Lung (tissue), 12 donors: Measurements from ENCODE around the gene MIER2. TPM values are rescaled to one million over a fixed set of nuclear protein-coding genes. Genes with fewer than 3 reads are reported as not detected.

ENCODE experiments used
- ATAC-seq: fragments of 200-7000 bp; cut with Tn5 transposase; one replicate; pipeline ENCODE4 v1.9.1; 2020; ENCODE audit warnings: moderate number of reproducible peaks; ENCODE audit not compliant: insufficient read depth, low FRiP score
- DNase-seq, 3 donors: peaks; one replicate each; pipeline ENCODE4 v3.0.0-alpha.2; 2013 to 2017
- H3K27ac ChIP-seq, 2 donors: one replicate each; pipeline ENCODE4 v1.5.1; 2013; ENCODE audit warnings: mild to moderate bottlenecking in 2 of 2, moderate library complexity in 2 of 2, control low read depth in 1 of 2, inconsistent platforms in 1 of 2, low read depth in 1 of 2, low read length in 1 of 2
- H3K27me3 ChIP-seq, 3 donors: one replicate each; pipeline ENCODE4 v1.5.1; 2013; ENCODE audit warnings: low read length in 2 of 3; ENCODE audit not compliant: control insufficient read depth in 3 of 3, insufficient read depth in 3 of 3
- H3K36me3 ChIP-seq, 4 donors: one replicate each; pipeline ENCODE4 v1.5.1; 2013; ENCODE audit warnings: low read length in 4 of 4, mild to moderate bottlenecking in 1 of 4, moderate library complexity in 1 of 4; ENCODE audit not compliant: control insufficient read depth in 4 of 4, insufficient read depth in 4 of 4
- H3K4me1 ChIP-seq, 5 donors: one replicate each; pipeline ENCODE4 v1.5.1; 2013; ENCODE audit warnings: low read length in 5 of 5, mild to moderate bottlenecking in 2 of 5, moderate library complexity in 1 of 5; ENCODE audit not compliant: control insufficient read depth in 5 of 5, insufficient read depth in 5 of 5
- H3K4me3 ChIP-seq: one replicate; pipeline ENCODE4 v1.5.1; 2013; ENCODE audit warnings: mild to moderate bottlenecking, control low read depth, moderate library complexity
- H3K9ac ChIP-seq, 2 donors: one replicate each; pipeline ENCODE4 v1.5.1; 2013; ENCODE audit warnings: low read length in 2 of 2, control low read depth in 1 of 2; ENCODE audit not compliant: insufficient read depth in 1 of 2
- H3K9me3 ChIP-seq, 4 donors: one replicate each; pipeline ENCODE4 v1.5.1; 2013; ENCODE audit warnings: low read length in 3 of 4, mild to moderate bottlenecking in 1 of 4, moderate library complexity in 1 of 4; ENCODE audit not compliant: control insufficient read depth in 4 of 4, insufficient read depth in 3 of 4
- WGBS, 2 donors: extraction: QIAGEN DNeasy Blood & Tissue Kit; methylation state at CpG; one replicate each; pipeline ENCODE4 v1.1.7; 2013; 5-methylcytosine and 5-hydroxymethylcytosine counted together
- polyA plus RNA-seq, 2 donors: library from polyadenylated mRNA; stranded (reverse); fragments of 200-250 nt; gene quantifications; one replicate each; pipeline ENCODE4 v1.2.1, GENCODE V29; 2013
- total RNA-seq, 2 donors: library from RNA; depleted of rRNA in 1 of 2; stranded (reverse); fragments of >200 nt in 1 of 2; gene quantifications; one replicate each; pipeline ENCODE4 v1.2.1, GENCODE V29; 2014 to 2021
- TF ChIP-seq, protein P1 (sequence below): IDR thresholded peaks from 2 replicates; pipeline ENCODE4 v1.5.1; 2012; ENCODE audit warnings: mild to moderate bottlenecking; ENCODE audit errors: control extremely low read depth, extremely low read depth
- donor health status: control.
- donor health status: control.
- donor health status: Bipolar disorder and iron deficiency.
- donor health status: healthy.
- donor health status: DM: yes; HTN: yes; CAD: no.

MIER2 gene
- total and polyA plus RNA-seq, 4 donors = 19.4 to 34.9 (median 28.3) TPM

DNA sequence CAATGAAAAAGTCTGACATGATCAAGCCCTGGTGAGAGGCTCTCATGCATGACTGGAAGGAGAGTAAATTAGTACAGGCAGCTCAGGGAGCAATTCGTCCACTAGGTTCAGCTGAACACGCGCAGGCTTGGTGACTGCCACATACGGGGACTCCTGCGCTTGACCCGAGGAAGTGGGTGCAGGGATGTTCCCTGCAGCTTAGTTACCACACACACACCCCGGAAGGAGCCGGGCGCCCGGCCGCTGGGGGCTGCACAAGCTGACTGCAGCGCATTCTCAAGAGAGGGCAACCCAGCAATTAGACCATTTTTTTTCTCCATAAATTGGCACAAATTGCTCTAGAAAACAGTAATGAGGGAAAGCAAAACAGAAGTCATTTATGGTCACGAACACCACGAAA is 23.0 kb upstream of the MIER2 start:
- no peaks in the 10 kb centered on the region for H3K9me3 ChIP-seq
- no peak overlapping the region for H3K27ac ChIP-seq
- ATAC-seq (no peak), DNase-seq (no peak)
- H3K9ac ChIP-seq = no peak overlapping the region
- TF ChIP-seq, protein P1, sequence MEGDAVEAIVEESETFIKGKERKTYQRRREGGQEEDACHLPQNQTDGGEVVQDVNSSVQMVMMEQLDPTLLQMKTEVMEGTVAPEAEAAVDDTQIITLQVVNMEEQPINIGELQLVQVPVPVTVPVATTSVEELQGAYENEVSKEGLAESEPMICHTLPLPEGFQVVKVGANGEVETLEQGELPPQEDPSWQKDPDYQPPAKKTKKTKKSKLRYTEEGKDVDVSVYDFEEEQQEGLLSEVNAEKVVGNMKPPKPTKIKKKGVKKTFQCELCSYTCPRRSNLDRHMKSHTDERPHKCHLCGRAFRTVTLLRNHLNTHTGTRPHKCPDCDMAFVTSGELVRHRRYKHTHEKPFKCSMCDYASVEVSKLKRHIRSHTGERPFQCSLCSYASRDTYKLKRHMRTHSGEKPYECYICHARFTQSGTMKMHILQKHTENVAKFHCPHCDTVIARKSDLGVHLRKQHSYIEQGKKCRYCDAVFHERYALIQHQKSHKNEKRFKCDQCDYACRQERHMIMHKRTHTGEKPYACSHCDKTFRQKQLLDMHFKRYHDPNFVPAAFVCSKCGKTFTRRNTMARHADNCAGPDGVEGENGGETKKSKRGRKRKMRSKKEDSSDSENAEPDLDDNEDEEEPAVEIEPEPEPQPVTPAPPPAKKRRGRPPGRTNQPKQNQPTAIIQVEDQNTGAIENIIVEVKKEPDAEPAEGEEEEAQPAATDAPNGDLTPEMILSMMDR = no peak
- no peaks in the 10 kb centered on the region for H3K36me3 ChIP-seq
- peaks cover 0 to 15% (median 11%) of the 10 kb centered on the region in 3 donors for H3K27me3 ChIP-seq
- 83 to 90% methylated on average over 14 of the region's 14 CpGs for WGBS, 2 donors
- H3K4me1 ChIP-seq = peaks cover 0 to 2% (median 0%) of the 10 kb centered on the region in 5 donors
- H3K4me3 ChIP-seq = no peak overlapping the region

DNA sequence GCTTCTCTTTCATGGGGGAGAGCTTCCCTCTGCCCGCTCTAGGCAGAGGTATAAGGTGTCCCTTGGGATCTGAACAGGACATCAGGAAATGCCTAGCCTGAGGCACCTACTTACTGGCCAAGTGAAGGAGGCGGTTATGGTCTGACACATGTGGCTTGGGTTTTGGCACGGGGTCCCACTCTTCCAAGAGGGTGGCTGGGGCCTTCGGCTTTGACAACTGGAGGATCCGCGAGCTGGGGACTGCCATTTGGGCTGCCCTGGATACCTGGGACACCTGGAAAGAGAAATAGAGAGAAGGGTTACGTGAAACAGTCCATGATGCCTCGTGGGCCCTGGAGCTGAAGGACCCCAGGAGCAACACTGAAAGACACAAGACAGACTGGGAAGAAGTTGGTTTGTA is 22.4 kb upstream of the MIER2 start:
- H3K27me3 ChIP-seq = peaks cover 0 to 15% (median 11%) of the 10 kb centered on the region in 3 donors
- no peaks in the 10 kb centered on the region for H3K36me3 ChIP-seq

DNA sequence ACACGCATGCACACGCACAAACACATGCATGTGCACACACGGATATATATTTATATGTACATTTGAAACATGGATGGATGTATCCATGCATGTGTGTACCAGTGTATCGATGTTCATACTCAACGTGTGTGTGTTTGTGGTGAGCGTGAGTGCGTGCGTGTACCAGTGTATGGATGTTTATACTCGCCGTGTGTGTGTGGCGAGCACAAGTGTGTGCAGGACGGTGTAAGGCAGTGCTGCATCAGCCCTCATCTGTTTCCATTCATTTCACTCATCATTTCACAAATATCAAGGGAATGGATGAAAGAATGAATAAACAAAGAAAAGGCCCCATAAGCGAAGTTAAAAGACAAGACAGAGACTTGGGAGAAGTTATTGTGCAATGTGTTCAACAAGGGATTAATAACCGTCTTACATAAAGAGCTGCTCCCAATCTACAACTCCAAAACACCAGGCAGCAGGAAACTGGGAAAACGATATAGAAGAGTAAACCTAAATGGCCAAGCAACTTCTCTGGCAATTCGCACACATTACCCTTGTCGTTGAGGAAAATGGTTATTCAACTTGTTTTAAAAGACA is 21.7 kb upstream of the MIER2 start:
- ATAC-seq = no peak
- Histone ChIP-seq H3K4me3 (no peak overlapping the region), H3K9me3 (no peaks in the 10 kb centered on the region), H3K9ac (no peak overlapping the region), H3K36me3 (no peaks in the 10 kb centered on the region), H3K27ac (no peak overlapping the region), H3K27me3 (peaks cover 0 to 15% (median 11%) of the 10 kb centered on the region in 3 donors), H3K4me1 (no peaks in the 10 kb centered on the region)
- TF ChIP-seq, protein P1 = no peak
- 90 to 92% methylated on average over 17 of the region's 17 CpGs for WGBS, 2 donors
- no peak for DNase-seq

More for the DNA sequence above, 22.4 kb upstream of the MIER2 start:
- Histone ChIP-seq H3K9ac (no peak overlapping the region), H3K4me1 (peaks cover 0 to 2% (median 0%) of the 10 kb centered on the region in 5 donors), H3K27ac (no peak overlapping the region), H3K9me3 (no peaks in the 10 kb centered on the region), H3K4me3 (no peak overlapping the region)
- WGBS, 2 donors = 94 to 95% methylated on average over 8 of the region's 8 CpGs
- DNase-seq (no peak), ATAC-seq (no peak)
- TF ChIP-seq, protein P1 = no peak
